Peyer's patch (tissue), 4 donors: ENCODE measurements around the gene TNNC1. TPM values are rescaled to one million over a fixed set of nuclear protein-coding genes. Genes with fewer than 3 reads are reported as not detected.

Experiments used
- DNase-seq, 3 donors: peaks; one replicate each; pipeline ENCODE4 v3.0.0-alpha.2; 2017 to 2019
- H3K27ac ChIP-seq, 4 donors: fragments of 200-600 bp; sonication (generic); one replicate each; pipeline ENCODE4 v1.5.1; 2016 to 2019
- H3K27me3 ChIP-seq, 2 donors: fragments of 200-600 bp; sonication (generic); one replicate each; pipeline ENCODE4 v1.5.1; 2019
- H3K36me3 ChIP-seq, 3 donors: fragments of 200-600 bp; sonication (generic); one replicate each; pipeline ENCODE4 v1.5.1; 2016 to 2019
- H3K4me1 ChIP-seq, 4 donors: fragments of 200-600 bp; sonication (generic); one replicate each; pipeline ENCODE4 v1.5.1; 2016 to 2019
- H3K4me3 ChIP-seq, 4 donors: fragments of 200-600 bp; sonication (generic); 1 replicate in 3 of 4; 2 replicates in 1 of 4; pipeline ENCODE4 v1.5.1; 2016 to 2019; ENCODE audit warnings: mild to moderate bottlenecking in 1 of 4
- H3K9me3 ChIP-seq, 4 donors: fragments of 200-600 bp; sonication (generic); one replicate each; pipeline ENCODE4 v1.5.1; 2016 to 2019; ENCODE audit warnings: mild to moderate bottlenecking in 1 of 4
- CTCF ChIP-seq, 6 experiments: fragments of 450-650 bp in 4 of 6; fragments of 200-600 bp in 2 of 6; sonication (generic) in 1 of 6; IDR thresholded peaks; one replicate each; pipeline ENCODE4 v1.5.1; 2017 to 2019; ENCODE audit warnings: antibody characterized with exemption in 6 of 6, mild to moderate bottlenecking in 3 of 6, moderate library complexity in 1 of 6
- POLR2A ChIP-seq, 2 donors: fragments of 450-650 bp; IDR thresholded peaks; one replicate each; pipeline ENCODE4 v1.5.1; 2017; ENCODE audit warnings: antibody characterized with exemption in 2 of 2, mild to moderate bottlenecking in 2 of 2, moderate library complexity in 2 of 2
- total RNA-seq, 4 donors: library from RNA; depleted of rRNA; stranded (reverse); fragments of >200 nt; gene quantifications; one replicate each; pipeline ENCODE4 v1.1.0, GENCODE V29; 2016

TNNC1 gene
- total RNA-seq, 4 donors from 2014 or later: not detected

GRCh38 chr3:52468336-52468735, 14.5 kb upstream of the TNNC1 start:
- H3K27ac ChIP-seq: no peak overlapping the region

GRCh38 chr3:52463416-52463815, 9.6 kb upstream of the TNNC1 start:
- Histone ChIP-seq H3K27ac (no peak overlapping the region), H3K27me3 (no peaks in the 10 kb centered on the region), H3K9me3 (no peaks in the 10 kb centered on the region), H3K36me3 (peaks cover 0 to 65% (median 0%) of the 10 kb centered on the region in 3 donors), H3K4me1 (no peaks in the 10 kb centered on the region), H3K4me3 (no peak overlapping the region)
- no peak for TF ChIP-seq POLR2A (IDR thresholded peaks at IDR 0.05)
- no peak for TF ChIP-seq CTCF (IDR thresholded peaks at IDR 0.05)
- DNase-seq: no peak

More at GRCh38 chr3:52468336-52468735, 14.5 kb upstream of the TNNC1 start:
- Histone ChIP-seq H3K27me3 (no peaks in the 10 kb centered on the region), H3K9me3 (no peaks in the 10 kb centered on the region), H3K4me3 (no peak overlapping the region), H3K36me3 (peaks cover 0 to 41% (median 0%) of the 10 kb centered on the region in 3 donors), H3K4me1 (no peaks in the 10 kb centered on the region)
- no peak for DNase-seq
- TF ChIP-seq CTCF (IDR thresholded peaks at IDR 0.05) (no peak), POLR2A (IDR thresholded peaks at IDR 0.05) (no peak)

GRCh38 chr3:52461874-52462273, 8.0 kb upstream of the TNNC1 start:
- no peak overlapping the region for H3K4me3 ChIP-seq
- no peak for DNase-seq

GRCh38 chr3:52458770-52459545, 5.1 kb upstream of the TNNC1 start:
- H3K27ac ChIP-seq: no peak overlapping the region
- no peak for DNase-seq
- H3K27me3 ChIP-seq: no peaks in the 10 kb centered on the region
- H3K4me3 ChIP-seq: no peak overlapping the region
- TF ChIP-seq POLR2A (IDR thresholded peaks at IDR 0.05) (no peak), CTCF (IDR thresholded peaks at IDR 0.05) (no peak)
- peaks cover 7 to 9% (median 8%) of the 10 kb centered on the region in 4 donors for H3K4me1 ChIP-seq
- no peaks in the 10 kb centered on the region for H3K9me3 ChIP-seq
- peaks cover 0 to 62% (median 0%) of the 10 kb centered on the region in 3 donors for H3K36me3 ChIP-seq

More at GRCh38 chr3:52461874-52462273, 8.0 kb upstream of the TNNC1 start:
- Histone ChIP-seq H3K4me1 (no peaks in the 10 kb centered on the region), H3K36me3 (peaks cover 0 to 74% (median 0%) of the 10 kb centered on the region in 3 donors), H3K9me3 (no peaks in the 10 kb centered on the region), H3K27me3 (no peaks in the 10 kb centered on the region), H3K27ac (no peak overlapping the region)
- TF ChIP-seq CTCF (IDR thresholded peaks at IDR 0.05) (no peak), POLR2A (IDR thresholded peaks at IDR 0.05) (no peak)

GRCh38 chr3:52458031-52458760, 4.4 kb upstream of the TNNC1 start:
- no peaks in the 10 kb centered on the region for H3K9me3 ChIP-seq
- H3K4me1 ChIP-seq: peaks cover 7 to 9% (median 8%) of the 10 kb centered on the region in 4 donors
- DNase-seq: no peak
- TF ChIP-seq CTCF (IDR thresholded peaks at IDR 0.05) (no peak), POLR2A (IDR thresholded peaks at IDR 0.05) (no peak)
- H3K36me3 ChIP-seq: peaks cover 0 to 57% (median 0%) of the 10 kb centered on the region in 3 donors
- H3K27me3 ChIP-seq: no peaks in the 10 kb centered on the region
- no peak overlapping the region for H3K27ac ChIP-seq
- no peak overlapping the region for H3K4me3 ChIP-seq
